Erythroblast (primary cell): ENCODE results near the gene DEFB114.

Experiments used
- GATA1 ChIP-seq: IDR thresholded peaks from 2 replicates; pipeline ENCODE4 v1.6.1; 2011; ENCODE audit warnings: low read depth, mild to moderate bottlenecking, control low read depth, low read length, moderate library complexity
- POLR2A ChIP-seq: IDR thresholded peaks from 2 replicates; pipeline ENCODE4 v1.6.1; 2011; ENCODE audit warnings: mild to moderate bottlenecking, low read length

DNA sequence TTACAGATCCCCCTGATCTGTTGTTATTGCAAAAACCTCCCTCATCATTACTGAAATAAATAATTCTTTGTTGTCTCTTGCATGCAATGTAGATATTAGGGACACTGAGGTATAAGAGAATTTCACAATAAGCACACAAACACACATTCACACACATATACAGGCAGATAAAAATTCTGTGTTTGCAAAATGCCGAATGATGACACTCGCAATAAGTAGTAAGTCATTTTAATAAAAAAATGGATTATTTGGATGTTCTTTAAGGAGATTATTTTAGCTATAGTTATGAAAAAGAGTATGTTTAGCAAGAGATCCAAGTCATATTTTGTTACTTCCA lies 13.6 kb downstream of the DEFB114 start:
- TF ChIP-seq POLR2A (no peak), GATA1 (no peak)
